Colon (tissue), 2 donors: ENCODE results near the gene RMC1.
"Not testable (repeated sequence)": the region's sequence is repeated elsewhere in the genome, so short reads cannot be mapped to it uniquely, and the experiment has no call there.

Experiments
- FAIRE-seq: peaks from 2 replicates; lab custom pipeline; 2012; peaks lifted over from hg19 to GRCh38; lab: Jason Lieb, UNC
- donor health status: control.
- donor health status: control.

The RMC1 gene

GRCh38 chr18:23532848-23533247 lies 29.5 kb downstream of the RMC1 start:
- FAIRE-seq: no peak

DNA sequence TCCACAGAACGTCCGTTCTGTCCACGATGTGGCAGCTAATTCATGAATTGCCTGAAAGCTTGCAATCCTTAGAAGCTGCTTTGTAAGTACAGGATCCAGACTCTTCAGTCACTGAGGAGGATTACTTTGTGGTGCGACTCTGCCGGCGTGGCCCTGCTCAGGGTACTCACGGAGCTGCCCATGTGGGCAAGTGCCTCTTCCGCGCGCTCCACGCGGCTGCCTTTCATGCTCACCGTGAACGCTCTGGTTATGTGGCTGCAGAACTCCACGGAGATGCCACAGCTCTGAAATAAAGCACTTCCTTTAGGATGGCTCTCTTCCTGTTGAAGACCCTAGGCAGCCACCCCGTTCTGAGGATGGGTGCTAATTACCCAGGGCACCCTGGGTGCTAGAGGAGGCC lies 31.0 kb downstream of the RMC1 start:
- no peak for FAIRE-seq

GRCh38 chr18:23536204-23536603 lies 32.9 kb downstream of the RMC1 start:
- FAIRE-seq: no peak

DNA sequence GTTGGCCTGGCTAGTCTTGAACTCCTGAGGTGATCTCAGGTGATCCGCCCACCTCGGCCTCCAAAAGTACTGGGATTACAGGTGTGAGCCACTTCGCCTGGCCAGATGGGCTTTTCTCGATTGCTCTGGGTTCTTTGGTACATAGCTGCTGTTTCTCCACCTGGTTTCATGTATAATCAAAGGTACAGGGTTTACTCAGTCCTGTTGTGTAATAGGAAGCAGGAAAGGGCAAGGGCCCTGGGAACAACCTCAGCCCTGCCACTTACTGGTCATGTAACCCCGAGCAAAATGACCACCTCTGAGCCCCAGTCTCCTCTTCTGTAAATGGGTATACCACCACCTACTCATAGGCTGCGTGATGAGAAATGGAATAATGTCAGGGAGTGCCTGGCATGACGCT lies 34.0 kb downstream of the RMC1 start:
- FAIRE-seq: no peak

DNA sequence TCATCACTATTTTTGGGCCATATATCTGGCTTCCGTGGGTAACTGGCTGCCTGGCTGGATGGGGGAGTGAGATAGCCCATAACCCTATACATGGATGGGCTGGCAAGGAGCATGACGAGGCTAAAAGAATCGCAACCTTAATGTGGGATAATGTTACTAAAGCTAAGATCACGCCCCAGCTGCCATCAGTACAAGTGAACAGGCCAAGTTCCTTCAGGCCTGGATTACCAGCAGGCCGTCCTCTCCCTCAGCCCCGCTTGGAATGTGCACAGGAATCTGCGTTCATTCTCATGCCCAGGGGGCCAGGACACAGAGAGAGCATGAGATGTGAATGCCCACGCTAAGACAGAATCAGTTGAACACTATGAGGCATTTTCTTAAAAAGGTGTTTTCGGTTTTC lies 34.7 kb downstream of the RMC1 start:
- FAIRE-seq: no peak

GRCh38 chr18:23538870-23539269 lies 35.6 kb downstream of the RMC1 start:
- FAIRE-seq: no peak

GRCh38 chr18:23539296-23539695 lies 36.0 kb downstream of the RMC1 start:
- FAIRE-seq: no peak

- FAIRE-seq: no peak
Measured at GRCh38 chr18:23539911-23540525, 36.7 kb downstream of the RMC1 start.

- no peak for FAIRE-seq
Measured at GRCh38 chr18:23540867-23541266, 37.6 kb downstream of the RMC1 start.

- no peak for FAIRE-seq
Measured at GRCh38 chr18:23541349-23542093, 38.2 kb downstream of the RMC1 start.

GRCh38 chr18:23542461-23542860 lies 39.1 kb downstream of the RMC1 start:
- no peak for FAIRE-seq

- FAIRE-seq: no peak
Measured at GRCh38 chr18:23545247-23545789, 42.0 kb downstream of the RMC1 start.

- no peak for FAIRE-seq
Measured at GRCh38 chr18:23547306-23547705, 44.0 kb downstream of the RMC1 start.

DNA sequence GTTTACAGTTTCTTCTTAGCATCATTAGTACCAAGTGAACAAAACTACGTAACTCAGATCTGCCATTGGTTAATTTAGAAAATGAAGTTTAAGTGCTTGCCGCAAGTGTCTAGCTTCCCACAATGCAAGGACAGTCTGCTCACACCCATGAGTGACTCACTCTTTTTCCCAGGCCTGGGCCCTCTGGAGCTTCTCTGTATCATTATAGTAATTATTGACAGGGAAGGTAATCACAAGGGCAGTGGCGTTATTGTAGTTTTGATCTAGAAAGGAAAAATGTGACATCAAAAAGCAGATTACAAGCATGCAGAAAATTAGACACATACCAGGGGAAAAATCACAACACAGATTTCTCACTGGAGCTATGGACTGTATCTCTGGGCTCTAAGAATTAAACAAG lies 44.5 kb downstream of the RMC1 start:
- FAIRE-seq: no peak

DNA sequence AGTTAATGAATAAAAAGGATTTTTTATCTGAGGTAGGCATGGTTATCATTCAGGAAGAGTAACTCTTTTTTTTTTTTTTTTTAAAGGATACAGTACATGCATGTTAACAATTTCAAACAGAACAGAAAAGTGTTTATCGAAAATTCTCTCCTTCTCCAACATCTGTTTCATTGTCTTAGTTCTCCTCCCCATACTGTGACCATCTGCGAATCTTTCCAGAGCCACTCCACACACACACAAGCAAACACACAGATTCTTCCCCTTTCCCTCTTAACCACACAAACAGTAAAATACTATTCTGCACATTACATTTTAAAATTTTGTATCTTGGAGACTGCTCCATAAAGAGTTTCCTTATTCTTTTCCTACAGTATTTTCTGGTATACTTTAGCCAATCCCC lies 45.0 kb downstream of the RMC1 start:
- no peak for FAIRE-seq

GRCh38 chr18:23548719-23549118 lies 45.4 kb downstream of the RMC1 start:
- FAIRE-seq: no peak

DNA sequence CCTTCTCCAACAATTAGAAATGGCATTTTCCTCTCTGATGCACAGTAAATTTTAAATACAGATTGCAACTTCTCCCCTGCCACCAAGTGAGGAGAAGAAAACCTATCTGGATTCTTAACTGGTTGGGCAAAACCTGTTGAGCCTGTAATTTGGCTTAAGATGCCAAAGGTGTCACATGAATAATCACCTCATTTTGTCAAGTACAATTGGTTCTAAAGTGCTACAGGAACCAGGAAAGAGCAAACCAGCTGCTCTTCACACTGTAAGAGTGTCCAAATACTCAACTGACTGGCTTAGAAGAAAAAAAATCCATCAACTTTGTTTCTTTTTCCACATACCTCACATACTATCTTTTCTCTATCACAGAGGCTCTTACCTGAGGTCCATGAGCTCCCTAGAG lies 47.6 kb downstream of the RMC1 start:
- no peak for FAIRE-seq

- no peak for FAIRE-seq
Measured at GRCh38 chr18:23551978-23552377, 48.7 kb downstream of the RMC1 start.

DNA sequence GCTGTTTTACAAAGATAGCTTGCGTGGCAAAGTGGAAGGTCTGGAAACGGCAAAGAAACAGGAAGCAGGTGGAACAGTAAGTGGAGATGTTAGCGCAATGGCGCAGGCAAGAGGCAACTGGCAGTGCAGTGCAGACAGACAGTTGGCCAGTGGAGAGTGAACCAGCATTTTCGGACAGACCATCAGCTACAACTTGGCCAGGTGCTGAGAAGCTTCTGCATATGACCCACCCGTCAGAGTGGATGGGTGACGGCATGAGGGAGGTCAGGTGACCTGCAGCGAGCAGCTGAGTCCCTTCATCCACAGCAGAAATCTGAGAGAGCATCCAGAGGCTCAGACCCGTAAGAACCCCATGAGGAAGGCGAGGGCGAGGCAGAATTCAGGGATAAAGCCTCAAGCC lies 49.2 kb downstream of the RMC1 start:
- FAIRE-seq: no peak

GRCh38 chr18:23553887-23554286 lies 50.6 kb downstream of the RMC1 start:
- no peak for FAIRE-seq

DNA sequence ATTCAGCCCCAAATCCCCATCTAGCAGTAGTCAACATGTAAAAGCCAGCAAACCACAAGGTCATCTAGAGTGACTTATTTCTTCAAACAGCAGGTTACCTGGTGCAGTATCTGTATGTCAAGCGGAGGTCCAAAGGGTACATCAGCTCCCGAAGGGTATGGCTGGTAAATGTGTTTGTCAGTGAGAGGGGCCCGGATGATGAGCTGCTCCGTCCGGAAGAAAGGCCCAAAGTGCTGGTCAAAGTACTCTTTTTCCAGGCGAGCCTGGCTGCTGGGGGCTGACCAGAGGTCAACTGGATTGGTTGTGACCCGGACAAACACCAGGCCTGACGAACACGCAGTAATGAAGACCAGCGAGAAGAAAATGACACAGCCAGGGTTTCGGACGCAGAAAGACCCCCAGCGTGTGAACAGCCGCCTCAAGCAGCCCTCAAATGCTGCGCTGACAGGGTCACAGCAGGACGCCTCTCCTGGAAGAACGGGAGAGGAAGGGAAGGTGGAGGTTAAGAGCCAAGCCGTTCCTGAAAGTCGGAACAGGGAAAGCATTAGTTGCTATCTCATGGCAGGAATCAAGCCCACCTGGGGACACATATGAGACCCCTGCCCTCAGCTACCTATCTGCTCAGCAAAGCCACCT lies 53.0 kb downstream of the RMC1 start:
- FAIRE-seq: no peak

- FAIRE-seq: not testable (repeated sequence)
Measured at GRCh38 chr18:23557511-23557910, 54.2 kb downstream of the RMC1 start.

GRCh38 chr18:23560186-23560585 lies 56.9 kb downstream of the RMC1 start:
- no peak for FAIRE-seq
